K562 (cell line): Measurements from ENCODE around the gene ZNF37A. TPM values are rescaled to one million over a fixed set of nuclear protein-coding genes. Genes with fewer than 3 reads are reported as not detected.
A peak's percentile ranks its signal among the peaks of the same experiment; 100 is the strongest.

Experiments
- ATAC-seq: fragments of 200-7000 bp; cut with Tn5 transposase; 3 replicates; pipeline ENCODE4 v1.9.1; 2020; ENCODE audit warnings: moderate library complexity
- BruUV-seq: library from RNA; stranded (reverse); fragments of 400-500 nt; replicated peaks from 2 replicates; lab custom pipeline; 2021; lab: Mats Ljungman, UMichigan
- CTCF ChIA-PET: fragments of 300-600 bp; formaldehyde crosslinking; extraction: SDS; loops from one replicate; lab custom pipeline; 2021; ENCODE audit warnings: low intra/inter-chr PET ratio; lab: Yijun Ruan, JAX
- POLR2A ChIA-PET: fragments of 300-600, 350-650 bp; sonication (Branson Sonifier 250); formaldehyde crosslinking; extraction: SDS; loops from one replicate; lab custom pipeline; 2021; ENCODE audit warnings: antibody characterized with exemption, inconsistent platforms; lab: Yijun Ruan, JAX
- DNase-seq, 4 experiments: peaks; one replicate each; pipeline versions ENCODE4 v3.0.0 to v3.0.0-alpha.2; 2011 to 2018; ENCODE audit warnings: low spot score in 3 of 4, mixed read lengths in 3 of 4; ENCODE audit errors: extremely low read depth in 1 of 4
- FAIRE-seq: peaks from 2 replicates; lab custom pipeline; 2011; peaks lifted over from hg19 to GRCh38; lab: Jason Lieb, UNC
- H2AFZ ChIP-seq: 2 replicates; pipeline ENCODE4 v1.6.0; 2011; ENCODE audit warnings: low read depth, low read length, control low read depth, inconsistent platforms
- H3K27ac ChIP-seq: fragments of 200-600 bp; 3 replicates; pipeline ENCODE4 v1.8.0; 2011; ENCODE audit warnings: low read depth, mild to moderate bottlenecking, control low read depth, inconsistent platforms, low read length, moderate library complexity, mixed read lengths; ENCODE audit errors: extremely low read depth
- H3K27me3 ChIP-seq, 2 experiments: fragments of 300-600 bp in 1 of 2; 2 replicates in 1 of 2; 3 replicates in 1 of 2; pipeline versions ENCODE4 v1.6.0 to v1.8.0; 2011; ENCODE audit warnings: inconsistent platforms in 2 of 2, low read length in 2 of 2, mild to moderate bottlenecking in 1 of 2, mixed read lengths in 1 of 2, moderate library complexity in 1 of 2; ENCODE audit not compliant: control insufficient read depth in 2 of 2, insufficient read depth in 2 of 2
- H3K36me3 ChIP-seq: fragments of 300-600 bp; 3 replicates; pipeline ENCODE4 v1.8.0; 2011; ENCODE audit warnings: mild to moderate bottlenecking, low read length, inconsistent platforms; ENCODE audit not compliant: control insufficient read depth, insufficient read depth
- H3K4me1 ChIP-seq, 2 experiments: fragments of 200-600 bp in 1 of 2; replicated peaks in 1 of 2; 2 replicates in 1 of 2; 3 replicates in 1 of 2; pipeline versions ENCODE4 v1.5.1 to v1.8.0; 2011; ENCODE audit warnings: inconsistent platforms in 2 of 2, low read length in 2 of 2, mild to moderate bottlenecking in 1 of 2, mixed read lengths in 1 of 2, moderate library complexity in 1 of 2; ENCODE audit not compliant: control insufficient read depth in 2 of 2, insufficient read depth in 2 of 2
- H3K4me2 ChIP-seq: 2 replicates; pipeline ENCODE4 v1.6.1; 2011; ENCODE audit warnings: low read length, control low read depth, inconsistent platforms, mixed read lengths; ENCODE audit not compliant: insufficient read depth
- H3K4me3 ChIP-seq: fragments of 200-600 bp; sonication (generic), shearing (Covaris generic); 2 replicates; pipeline ENCODE4 v1.5.1; 2016; ENCODE audit warnings: control low read depth, inconsistent platforms
- H3K79me2 ChIP-seq: fragments of 200-600 bp; 3 replicates; pipeline ENCODE4 v1.8.0; 2011; ENCODE audit warnings: low read length, inconsistent platforms; ENCODE audit not compliant: control insufficient read depth, insufficient read depth
- H3K9ac ChIP-seq, 2 experiments: 2 replicates each; pipeline versions ENCODE4 v1.6.0 to v1.6.1; 2011; ENCODE audit warnings: low read depth in 2 of 2, low read length in 2 of 2, control low read depth in 1 of 2, inconsistent platforms in 1 of 2, mild to moderate bottlenecking in 1 of 2, mixed read lengths in 1 of 2; ENCODE audit not compliant: insufficient read depth in 1 of 2
- H3K9me1 ChIP-seq: one replicate; pipeline ENCODE4 v1.6.0; 2011; ENCODE audit warnings: inconsistent platforms, mild to moderate bottlenecking, low read length, moderate library complexity; ENCODE audit not compliant: control insufficient read depth, insufficient read depth
- H3K9me3 ChIP-seq: replicated peaks from 2 replicates; pipeline ENCODE4 v1.5.1; 2011; ENCODE audit warnings: low read depth, low read length, inconsistent platforms; ENCODE audit not compliant: control insufficient read depth, insufficient read depth
- H4K20me1 ChIP-seq: replicated peaks from 2 replicates; pipeline ENCODE4 v1.6.1; 2011; ENCODE audit warnings: low read length, inconsistent platforms, mixed read lengths; ENCODE audit not compliant: control insufficient read depth, insufficient read depth
- ASH1L ChIP-seq: fragments of 450-650 bp; IDR thresholded peaks from 2 replicates; pipeline ENCODE4 v1.6.1; 2018; ENCODE audit warnings: borderline replicate concordance, mild to moderate bottlenecking, low read depth; ENCODE audit not compliant: partially characterized antibody
- CHAMP1 ChIP-seq: fragments of 450-650 bp; IDR thresholded peaks from 2 replicates; pipeline ENCODE4 v1.6.1; 2016; ENCODE audit warnings: mild to moderate bottlenecking
- FOXM1 ChIP-seq, 2 experiments: fragments of 450-650 bp in 1 of 2; sonication (generic) in 1 of 2; formaldehyde crosslinking in 1 of 2; IDR thresholded peaks; 2 replicates each; pipeline versions ENCODE4 v1.6.1 to v1.9.0; 2017 to 2022; ENCODE audit warnings: low read depth in 2 of 2, mild to moderate bottlenecking in 2 of 2, missing genetic modification reagents in 1 of 2, moderate library complexity in 1 of 2
- FUS ChIP-seq: fragments of 200-400 bp; formaldehyde crosslinking; optimal IDR thresholded peaks from 2 replicates; pipeline ENCODE3; 2017; ENCODE audit warnings: low read depth, low read length
- GTF3C2 ChIP-seq: IDR thresholded peaks from 3 replicates; pipeline ENCODE4 v1.6.1; 2011; ENCODE audit warnings: borderline replicate concordance, mild to moderate bottlenecking, moderate library complexity; ENCODE audit not compliant: insufficient read length; ENCODE audit errors: extremely low read depth
- PCBP1 ChIP-seq: fragments of 200-400 bp; formaldehyde crosslinking; IDR thresholded peaks from 2 replicates; pipeline ENCODE4 v1.6.1; 2018; ENCODE audit warnings: mild to moderate bottlenecking, low read depth, low read length; ENCODE audit not compliant: poor library complexity, severe bottlenecking
- POLR3A ChIP-seq: IDR thresholded peaks from 2 replicates; pipeline ENCODE4 v1.6.1; 2011; ENCODE audit warnings: borderline replicate concordance, mild to moderate bottlenecking, moderate library complexity; ENCODE audit not compliant: insufficient read length, insufficient read depth; ENCODE audit errors: extremely low read depth
- SPI1 ChIP-seq: IDR thresholded peaks from 2 replicates; pipeline ENCODE4 v1.6.1; 2011; ENCODE audit warnings: low read depth, low read length, control low read depth, borderline replicate concordance
- WHSC1 ChIP-seq: IDR thresholded peaks from one replicate; pipeline ENCODE4 v1.6.1; 2012; ENCODE audit warnings: low read length, control low read depth, inconsistent platforms
- ZNF644 ChIP-seq: fragments of 200-800 bp; sonication (Bioruptor generic); IDR thresholded peaks from 2 replicates; pipeline ENCODE4 v1.6.1; 2016; ENCODE audit warnings: low read depth, missing genetic modification characterization, missing compliant biosample characterization
- WGBS: fragments of 100-300 bp; shearing (Covaris generic); methylation state at CpG from one replicate; pipeline ENCODE4 v1.1.6; 2016; ENCODE audit warnings: low coverage, mixed read lengths; ENCODE audit not compliant: insufficient coverage; ENCODE audit errors: missing lambda C conversion rate; 5-methylcytosine and 5-hydroxymethylcytosine counted together
- in situ Hi-C: fragments of 300-500 bp; cut with MboI; formaldehyde crosslinking; loops from 4 replicates; pipeline ENCODE4 v1.15.0; 2018; ENCODE audit warnings: inconsistent platforms, mixed read lengths
- intact Hi-C: fragments of 100-400 bp; cut with micrococcal nuclease; formaldehyde crosslinking; loops from 2 replicates; pipeline ENCODE4 v1.14.2; 2022
- polyA plus RNA-seq, 8 experiments: library from polyadenylated mRNA; depleted of rRNA in 4 of 8; stranded (reverse) in 5 of 8; unstranded in 3 of 8; fragments of >200 nt; fragmentation: Nextera tagmentation in 2 of 8; fragmentation: Illumina TruSeq in 1 of 8; extraction: Ambion mirVana in 2 of 8; extraction: Trizol in 1 of 8; gene quantifications; 2 replicates each; pipeline versions ENCODE4 v1.2.1 to v1.2.3, GENCODE V29; 2011 to 2014; ENCODE audit warnings: inconsistent platforms in 1 of 8, missing spikeins in 1 of 8
- total RNA-seq, 7 experiments: library from RNA; depleted of rRNA in 6 of 7; stranded (reverse); fragments of >200 nt in 6 of 7; fragmentation: Illumina TruSeq in 2 of 7; extraction: Trizol in 2 of 7; gene quantifications; 2 replicates each; pipeline versions ENCODE4 v1.2.1 to v1.2.3, GENCODE V29; 2011 to 2021; ENCODE audit warnings: low replicate concordance in 1 of 7
- TF ChIP-seq, protein P1 (sequence below): sonication (generic); formaldehyde crosslinking; IDR thresholded peaks from 2 replicates; pipeline ENCODE4 v1.8.1; 2023; ENCODE audit warnings: mild to moderate bottlenecking, missing genetic modification reagents
- TF ChIP-seq, protein P2 (sequence below): fragments of 250-450 bp; sonication (Bioruptor Pico); IDR thresholded peaks from 2 replicates; pipeline ENCODE4 v1.8.0; 2022; ENCODE audit warnings: inconsistent platforms

The ZNF37A gene
- total and polyA plus RNA-seq, 9 of the 15 experiments (the other 6 are each of a cell fraction or from before 2014, with no cell fraction given), result 4.1 to 21.6 (median 16.4) TPM

GRCh38 chr10:38093816-38094157, 350 bp upstream of the ZNF37A start:
- H3K36me3 ChIP-seq, result peaks cover 31% of the 10 kb centered on the region
- H3K9me3 ChIP-seq, result peaks cover 10% of the 10 kb centered on the region
- H3K27ac ChIP-seq, result no peak overlapping the region; the same call in 2 of the 3 replicates
- peaks cover 3 to 11% of the 10 kb centered on the region in 2 experiments; a peak in 3 of 5 replicates for H3K4me1 ChIP-seq
- intact Hi-C loops, result loop anchor here (2.0 to 10.0 kb wide), 2 partner anchors 83 to 119 kb away; partner anchors contain the start of genes ZNF25 and ZNF33A
- H3K4me3 ChIP-seq, result no peak overlapping the region; the same call in 1 of the 2 replicates
- H3K27me3 ChIP-seq, result no peaks in the 10 kb centered on the region
- H3K9ac ChIP-seq, result no peak overlapping the region
- CTCF ChIA-PET, result no interaction called here
- peak overlapping the region; percentile 82 for H3K4me2 ChIP-seq
- POLR2A ChIA-PET, result no interaction called here
- ATAC-seq, result no peak
- H4K20me1 ChIP-seq, result no peaks in the 10 kb centered on the region
- DNase-seq, result peak in 1 of 4 experiments; percentile 8
- no peak for FAIRE-seq
- no TSS peak for BruUV-seq
- peak overlapping the region; percentile 96 for H2AFZ ChIP-seq
- peaks cover 15% of the 10 kb centered on the region for H3K79me2 ChIP-seq
- H3K9me1 ChIP-seq, result no peaks in the 10 kb centered on the region
- in situ Hi-C loops, result no loop called here
- 78% methylated on average over 13 of the region's 16 CpGs for WGBS
- no peak for TF ChIP-seq GTF3C2
- TF ChIP-seq ASH1L, result no peak
- no peak for TF ChIP-seq POLR3A
- TF ChIP-seq, protein P1, sequence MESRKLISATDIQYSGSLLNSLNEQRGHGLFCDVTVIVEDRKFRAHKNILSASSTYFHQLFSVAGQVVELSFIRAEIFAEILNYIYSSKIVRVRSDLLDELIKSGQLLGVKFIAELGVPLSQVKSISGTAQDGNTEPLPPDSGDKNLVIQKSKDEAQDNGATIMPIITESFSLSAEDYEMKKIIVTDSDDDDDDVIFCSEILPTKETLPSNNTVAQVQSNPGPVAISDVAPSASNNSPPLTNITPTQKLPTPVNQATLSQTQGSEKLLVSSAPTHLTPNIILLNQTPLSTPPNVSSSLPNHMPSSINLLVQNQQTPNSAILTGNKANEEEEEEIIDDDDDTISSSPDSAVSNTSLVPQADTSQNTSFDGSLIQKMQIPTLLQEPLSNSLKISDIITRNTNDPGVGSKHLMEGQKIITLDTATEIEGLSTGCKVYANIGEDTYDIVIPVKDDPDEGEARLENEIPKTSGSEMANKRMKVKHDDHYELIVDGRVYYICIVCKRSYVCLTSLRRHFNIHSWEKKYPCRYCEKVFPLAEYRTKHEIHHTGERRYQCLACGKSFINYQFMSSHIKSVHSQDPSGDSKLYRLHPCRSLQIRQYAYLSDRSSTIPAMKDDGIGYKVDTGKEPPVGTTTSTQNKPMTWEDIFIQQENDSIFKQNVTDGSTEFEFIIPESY (CRISPR knock-in tag), result peak; percentile 67
- peak; percentile 44 for TF ChIP-seq SPI1
- no peak for TF ChIP-seq PCBP1
- TF ChIP-seq ZNF644 (tag), result no peak
- TF ChIP-seq CHAMP1, result 0 out of 2 replicates have a peak, but pooled peaks have one; percentile 70
- no peak for TF ChIP-seq FUS
- no peak for TF ChIP-seq WHSC1
- peak; percentile 34; the same call in 1 of the 2 replicates for TF ChIP-seq FOXM1 (IDR thresholded peaks at IDR 0.05; ENCODE audit: low read depth)
- no peak for TF ChIP-seq FOXM1 (CRISPR knock-in tag; IDR thresholded peaks at IDR 0.05; ENCODE audit: low read depth)
- TF ChIP-seq, protein P2, sequence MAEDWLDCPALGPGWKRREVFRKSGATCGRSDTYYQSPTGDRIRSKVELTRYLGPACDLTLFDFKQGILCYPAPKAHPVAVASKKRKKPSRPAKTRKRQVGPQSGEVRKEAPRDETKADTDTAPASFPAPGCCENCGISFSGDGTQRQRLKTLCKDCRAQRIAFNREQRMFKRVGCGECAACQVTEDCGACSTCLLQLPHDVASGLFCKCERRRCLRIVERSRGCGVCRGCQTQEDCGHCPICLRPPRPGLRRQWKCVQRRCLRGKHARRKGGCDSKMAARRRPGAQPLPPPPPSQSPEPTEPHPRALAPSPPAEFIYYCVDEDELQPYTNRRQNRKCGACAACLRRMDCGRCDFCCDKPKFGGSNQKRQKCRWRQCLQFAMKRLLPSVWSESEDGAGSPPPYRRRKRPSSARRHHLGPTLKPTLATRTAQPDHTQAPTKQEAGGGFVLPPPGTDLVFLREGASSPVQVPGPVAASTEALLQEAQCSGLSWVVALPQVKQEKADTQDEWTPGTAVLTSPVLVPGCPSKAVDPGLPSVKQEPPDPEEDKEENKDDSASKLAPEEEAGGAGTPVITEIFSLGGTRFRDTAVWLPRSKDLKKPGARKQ, result peak; percentile 83; the same call in 1 of the 2 replicates
